Activated CD4-positive, alpha-beta T cell treated with anti-CD3 and anti-CD28 coated beads for 24 hours (primary cell): ENCODE data around the gene FOXP1.

Experiments
- DNase-seq, 2 donors: peaks; one replicate each; pipeline ENCODE4 v3.0.0-alpha.2; 2020; ENCODE audit warnings: low read depth in 2 of 2

Gene FOXP1

DNA sequence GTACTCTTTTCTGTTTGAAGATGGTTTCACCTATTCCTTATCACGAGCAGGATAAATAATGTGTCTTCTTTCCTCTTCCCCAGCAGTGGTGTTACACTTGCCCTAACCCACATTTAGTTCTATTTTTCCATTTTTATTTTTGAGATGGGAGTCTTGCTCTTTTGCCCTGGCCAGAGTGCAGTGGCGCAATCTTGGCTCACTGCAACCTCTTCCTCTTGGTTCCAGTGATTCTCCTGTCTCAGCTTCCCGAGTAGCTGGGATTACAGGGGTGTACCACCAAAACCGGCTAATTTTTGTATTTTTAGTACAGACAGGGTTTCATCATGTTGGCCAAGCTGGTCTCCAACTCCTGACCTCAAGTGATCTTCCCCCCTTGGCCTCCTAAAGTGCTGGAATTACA lies 372.4 kb downstream of the FOXP1 start:
- DNase-seq = no peak

DNA sequence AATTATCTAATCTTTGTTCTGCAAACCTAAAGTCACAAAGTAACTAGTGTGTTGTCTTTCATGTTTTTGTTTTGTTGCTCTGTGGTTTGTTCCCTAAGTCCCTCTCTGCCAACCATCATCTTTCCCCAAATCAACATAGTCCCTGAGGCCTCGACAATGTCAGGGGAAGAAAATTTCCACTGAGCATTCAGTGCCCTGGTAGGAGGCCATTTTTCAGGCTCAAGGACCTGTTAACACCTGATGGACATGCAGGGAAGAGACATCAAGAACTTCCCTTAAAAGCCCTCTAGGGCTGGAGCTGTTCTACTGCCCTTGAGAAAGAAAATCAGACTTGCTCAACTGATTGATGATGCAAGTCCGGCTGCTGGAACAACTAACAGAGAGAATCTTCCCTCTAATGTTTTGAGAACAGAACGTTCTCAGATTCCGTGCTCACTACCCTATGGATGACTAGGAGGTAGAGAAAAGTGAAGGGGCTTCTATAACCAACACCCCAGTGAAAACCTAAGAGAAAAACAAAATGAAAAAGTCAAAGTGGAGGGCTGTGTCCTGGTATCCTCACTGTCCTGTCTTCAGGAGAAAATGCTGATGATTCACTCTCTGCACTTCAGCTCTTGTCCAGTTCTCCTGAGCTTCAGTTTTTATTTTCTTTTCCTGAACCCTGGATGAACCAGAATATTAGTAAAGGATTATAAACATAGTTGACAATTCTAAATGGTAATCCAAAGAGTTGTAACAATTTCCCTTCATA lies 373.1 kb downstream of the FOXP1 start:
- DNase-seq = no peak

DNA sequence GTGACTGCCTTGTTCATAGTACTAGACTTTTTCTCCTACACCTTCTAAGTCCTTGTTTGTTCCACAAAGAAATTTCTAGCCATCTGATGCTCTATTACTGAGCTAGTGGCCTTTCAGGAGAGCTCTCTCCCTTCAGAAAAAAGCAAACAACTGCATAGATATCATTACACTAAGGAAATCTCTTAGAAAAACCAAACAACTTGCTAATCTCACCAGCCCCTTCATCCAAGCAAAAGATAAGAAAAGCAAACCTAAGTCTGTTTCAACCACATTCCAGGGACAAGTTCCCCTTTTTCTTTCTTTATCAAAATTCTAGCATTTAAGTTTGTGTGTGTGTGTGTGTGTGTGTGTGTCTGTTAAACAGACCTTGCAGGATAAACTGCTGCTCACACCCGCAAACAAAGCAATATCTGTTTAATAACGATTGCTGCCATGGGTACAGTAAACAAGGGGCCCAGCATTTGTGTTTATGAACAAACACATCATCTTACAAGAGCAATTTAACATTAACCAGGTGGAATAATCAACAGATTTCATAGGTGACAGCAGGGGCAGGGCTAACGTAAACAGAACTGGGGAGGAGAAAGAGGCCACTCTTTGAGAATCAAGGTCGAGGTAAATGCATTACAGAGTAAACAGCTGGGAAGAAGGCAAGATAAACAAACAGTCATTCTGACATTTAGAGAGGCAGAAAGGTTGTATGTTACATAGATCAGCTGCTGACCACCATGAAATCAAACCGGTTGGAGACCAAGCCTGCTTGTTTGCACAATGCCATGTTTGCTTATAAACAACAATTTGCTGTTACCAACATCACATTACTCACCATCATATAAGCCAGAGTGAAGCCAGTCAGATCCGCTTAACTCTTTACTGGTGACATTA lies 375.1 kb downstream of the FOXP1 start:
- DNase-seq = no peak

DNA sequence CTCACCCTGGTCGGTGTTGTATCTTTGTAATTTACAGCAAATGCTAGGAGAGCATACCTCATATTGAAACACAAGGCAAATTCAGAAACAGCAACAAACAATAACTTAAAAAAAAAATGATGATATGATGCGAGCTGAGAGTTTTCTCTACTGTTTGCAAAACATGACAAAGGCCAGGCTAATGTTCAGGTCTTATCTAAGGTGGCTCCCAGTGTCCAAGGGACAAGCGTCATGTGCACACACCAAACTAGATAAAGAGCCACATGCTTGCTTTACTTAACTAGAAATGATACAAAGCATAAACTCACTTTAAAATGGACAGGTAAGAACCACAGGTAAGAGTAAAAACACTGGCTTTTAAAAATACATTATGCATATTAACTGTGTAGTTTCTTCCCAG lies 375.9 kb downstream of the FOXP1 start:
- DNase-seq = no peak

DNA sequence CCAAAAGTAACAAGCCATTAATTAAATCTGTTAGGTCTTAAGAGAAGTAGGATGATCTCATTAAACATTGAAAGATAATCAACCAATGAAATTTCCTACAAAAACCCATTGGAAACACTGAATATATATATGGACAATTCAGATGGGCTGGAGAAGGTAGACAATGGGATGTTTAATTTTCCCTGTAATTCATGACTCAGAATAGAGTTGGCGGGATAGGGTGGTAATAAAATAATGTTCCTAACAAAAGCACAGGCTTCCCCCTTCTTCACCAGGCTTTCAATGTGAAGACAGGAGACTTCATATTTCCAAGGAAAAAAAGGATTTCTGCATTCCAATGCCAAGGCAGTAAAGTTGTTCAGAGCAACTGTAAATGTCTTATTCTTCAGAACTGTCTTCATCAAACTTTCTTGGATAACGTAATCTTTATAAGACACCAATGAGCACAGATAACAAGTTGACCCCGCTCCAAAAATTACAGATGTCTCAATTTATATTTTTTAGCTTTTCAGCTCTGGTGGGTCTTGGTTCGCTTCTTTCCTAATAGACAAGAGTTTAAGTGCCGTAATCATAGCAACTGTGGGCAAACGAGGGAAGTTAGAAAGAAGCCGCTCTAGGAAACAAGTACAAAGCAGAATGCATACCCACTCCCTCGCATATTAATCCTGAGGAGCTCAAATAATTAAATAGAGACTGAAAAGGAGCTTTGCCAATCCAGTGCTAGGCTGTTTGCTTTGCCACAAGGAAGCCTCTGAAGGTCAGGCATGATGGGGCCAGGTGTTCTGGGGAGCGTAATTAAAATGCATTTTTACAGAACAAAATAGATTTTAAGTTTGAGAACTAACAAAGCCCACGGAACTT lies 377.0 kb downstream of the FOXP1 start:
- no peak for DNase-seq

DNA sequence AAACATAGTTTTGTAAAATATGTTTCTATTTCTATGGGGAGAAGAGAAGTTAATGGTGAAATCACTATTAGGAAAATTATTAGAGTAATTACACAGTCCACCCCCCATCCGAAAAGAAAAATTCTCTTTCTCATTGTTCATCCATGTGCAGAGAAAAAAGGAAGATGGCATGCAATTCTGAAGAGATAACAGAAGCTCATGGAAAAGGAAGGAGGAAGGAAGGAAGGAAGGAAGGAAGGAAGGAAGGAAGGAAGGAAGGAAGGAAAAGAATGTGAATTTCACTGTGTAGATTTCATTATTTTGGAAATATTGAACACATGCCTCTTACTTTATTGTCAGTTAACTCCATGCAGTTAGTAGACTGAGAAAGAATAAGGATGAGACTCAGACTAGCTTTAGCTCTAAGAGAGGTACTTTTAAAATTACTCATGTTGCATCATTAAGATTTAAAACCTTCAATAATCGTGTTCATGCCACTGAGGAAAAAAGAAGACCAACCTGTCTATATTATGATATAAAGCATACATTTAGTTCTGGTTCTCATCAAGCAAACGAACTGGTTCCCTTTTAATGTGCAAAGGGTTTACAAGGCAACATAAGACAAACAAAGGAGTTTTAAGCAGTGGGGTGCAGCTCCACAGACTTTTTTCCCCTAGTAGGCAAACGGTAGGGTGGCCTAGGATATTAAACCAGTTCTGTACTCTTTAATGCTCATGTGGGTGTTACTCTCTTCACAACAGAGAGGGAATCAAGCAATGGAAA lies 379.6 kb downstream of the FOXP1 start:
- no peak for DNase-seq

DNA sequence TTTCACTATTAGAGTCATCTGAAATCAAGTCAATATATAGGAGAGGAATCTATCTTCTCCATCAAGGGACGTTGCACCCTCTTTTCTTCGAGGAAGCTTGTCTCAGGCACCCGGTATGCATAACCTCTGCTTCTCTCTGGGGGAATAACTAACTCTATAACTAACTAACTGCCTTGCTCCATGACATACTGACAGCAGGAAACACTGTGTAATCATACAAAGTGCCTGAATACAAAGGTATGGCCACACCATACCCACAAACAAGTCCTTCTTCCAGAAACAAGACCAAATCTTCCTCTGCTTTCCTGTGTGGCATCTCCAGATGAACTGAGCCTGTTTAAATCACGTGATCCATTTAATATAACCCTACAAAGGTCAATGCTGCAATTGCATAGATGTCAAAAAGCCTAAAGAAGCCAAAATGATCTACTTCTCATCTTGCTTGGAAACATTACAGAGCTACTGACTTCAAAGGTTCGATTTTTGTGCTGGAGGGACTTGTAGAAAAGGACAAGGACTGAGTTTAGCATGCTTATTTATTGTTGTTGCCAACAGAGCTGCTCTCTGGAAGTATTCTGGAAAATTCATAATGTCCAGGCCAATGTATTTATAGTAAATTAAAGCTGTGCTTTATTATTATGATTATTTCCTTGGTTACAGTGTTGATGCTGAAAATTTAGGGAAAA lies 380.5 kb downstream of the FOXP1 start:
- no peak for DNase-seq

DNA sequence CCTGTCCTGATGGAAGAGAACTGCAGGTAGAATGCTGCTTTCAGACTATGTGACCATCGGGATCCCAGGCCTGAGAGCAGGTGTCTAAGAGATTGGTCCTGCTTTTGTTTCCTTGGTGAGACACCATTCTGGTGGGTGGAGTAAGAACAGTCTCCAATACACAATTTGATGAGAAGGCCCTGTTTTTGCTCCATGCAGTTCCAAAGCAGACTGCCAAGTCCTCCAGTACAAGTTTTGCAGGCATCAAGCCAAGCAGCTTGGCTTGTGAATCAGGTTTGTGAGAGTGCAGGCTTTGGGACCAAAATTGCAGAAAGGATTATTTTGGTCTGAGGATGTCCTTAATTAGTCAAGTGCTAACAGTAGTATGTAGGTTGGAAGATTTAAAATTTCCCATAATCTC lies 381.6 kb downstream of the FOXP1 start:
- no peak for DNase-seq

DNA sequence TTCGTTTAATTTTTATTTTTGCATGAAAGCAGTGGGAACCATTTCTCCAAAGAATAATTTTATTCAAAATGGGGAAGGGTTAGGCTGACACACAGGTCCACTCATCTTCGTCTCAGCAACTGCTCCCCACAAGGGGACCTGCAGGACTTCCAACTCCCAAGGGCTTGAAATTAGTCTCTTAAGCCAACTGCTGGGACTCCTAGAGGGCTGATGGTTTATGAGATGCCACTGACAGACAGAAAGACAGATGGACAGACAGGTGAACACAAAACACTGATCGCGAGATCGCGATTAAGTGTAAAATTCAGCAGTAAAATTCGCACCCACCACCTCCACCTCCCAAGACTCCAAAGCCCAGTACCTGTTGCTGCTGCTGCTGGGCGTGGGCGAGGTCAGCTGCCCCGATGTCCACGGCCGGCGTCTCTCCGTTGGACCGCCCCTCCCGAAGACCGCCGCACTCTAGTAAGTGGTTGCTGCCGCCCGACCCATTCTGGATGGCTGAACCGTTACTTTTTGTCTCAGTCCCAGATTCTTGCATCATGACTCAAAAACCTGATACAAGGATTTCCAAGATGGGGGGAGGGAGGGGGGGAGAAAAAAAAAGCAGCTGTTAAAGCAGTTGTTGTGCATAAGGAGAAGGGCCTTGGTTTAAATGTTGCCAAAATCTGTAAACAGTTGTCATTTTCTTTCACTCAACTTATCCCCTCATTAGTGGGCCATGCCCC lies 385.5 kb downstream of the FOXP1 start:
- DNase-seq = no peak

DNA sequence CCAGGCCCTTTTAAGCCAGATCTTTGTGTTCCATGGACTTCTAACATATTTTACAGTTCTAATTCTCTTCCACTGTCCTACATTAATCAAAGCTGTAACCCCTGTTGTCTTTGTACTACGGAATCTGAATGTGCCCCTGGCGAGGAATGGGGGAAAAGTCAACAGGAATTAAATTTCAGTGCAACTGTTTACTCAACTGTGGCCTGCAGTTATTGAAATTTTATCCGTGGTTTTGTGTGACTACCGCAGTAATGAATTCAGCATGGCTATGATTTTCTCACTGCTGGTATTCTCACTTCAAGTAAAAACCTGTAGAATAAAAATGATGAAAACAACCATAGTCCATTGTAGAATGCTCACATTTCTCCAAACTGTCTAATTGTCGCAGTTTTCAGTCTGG lies 388.0 kb downstream of the FOXP1 start:
- no peak for DNase-seq

DNA sequence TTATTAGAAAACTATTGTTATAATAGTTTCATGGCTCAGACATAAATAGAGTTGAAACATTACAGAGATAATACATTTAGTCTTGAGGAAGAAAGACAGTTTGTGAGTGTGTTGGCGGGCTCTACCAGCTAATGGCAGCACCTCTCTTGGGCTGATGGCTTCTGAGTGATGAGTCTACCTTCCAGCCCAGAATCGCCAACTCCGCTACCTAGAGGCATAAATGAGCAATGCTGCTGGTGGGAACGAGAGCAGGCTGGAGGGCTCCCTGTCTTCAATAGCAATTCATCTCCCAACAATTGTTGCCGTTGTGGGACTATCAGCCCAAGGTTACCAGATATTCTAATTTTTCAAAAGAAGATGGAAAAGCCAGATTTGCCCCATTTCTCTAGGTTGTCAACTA lies 388.7 kb downstream of the FOXP1 start:
- DNase-seq = no peak

DNA sequence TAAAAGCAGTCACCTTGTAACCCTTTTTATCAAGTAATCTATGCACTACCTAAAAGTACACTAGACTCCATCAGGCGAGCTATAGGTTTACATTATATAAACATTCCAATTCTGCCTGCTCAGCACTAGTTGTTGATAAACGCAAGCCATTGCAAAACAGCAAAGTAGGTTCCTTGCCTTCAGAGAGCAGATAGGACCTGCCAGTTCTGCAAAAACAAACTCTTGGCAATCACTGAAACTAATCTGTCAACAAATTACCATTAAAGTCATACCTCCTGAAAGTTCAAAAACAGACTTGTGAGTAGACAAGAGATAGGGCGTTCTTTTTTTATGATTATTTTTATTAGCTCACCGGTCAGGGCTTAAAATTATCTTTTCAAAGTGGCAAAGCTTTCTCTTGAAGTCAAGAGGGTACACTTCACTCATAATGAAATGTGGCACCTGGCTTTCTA lies 392.5 kb downstream of the FOXP1 start:
- DNase-seq = no peak

DNA sequence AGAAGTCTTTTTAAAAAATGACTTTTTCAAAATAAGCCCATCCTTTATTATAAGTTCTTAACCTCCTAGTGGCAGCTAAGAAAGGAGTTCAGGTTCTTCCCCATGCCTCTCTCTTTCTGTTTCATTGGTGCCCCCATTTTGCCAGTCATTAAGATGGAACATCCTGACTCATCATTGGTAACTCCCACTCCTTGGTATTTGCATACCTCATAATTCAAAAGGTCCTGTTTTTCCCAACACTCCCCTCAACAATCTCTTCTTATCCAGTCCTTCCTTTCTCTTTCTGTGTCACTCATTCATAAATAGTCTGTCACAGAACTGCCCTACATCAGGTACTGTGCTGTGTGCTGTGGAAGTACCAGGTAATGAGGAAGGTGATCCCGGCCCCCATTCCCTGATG lies 394.0 kb downstream of the FOXP1 start:
- DNase-seq = peak in 1 of 2 donors; percentile 27

DNA sequence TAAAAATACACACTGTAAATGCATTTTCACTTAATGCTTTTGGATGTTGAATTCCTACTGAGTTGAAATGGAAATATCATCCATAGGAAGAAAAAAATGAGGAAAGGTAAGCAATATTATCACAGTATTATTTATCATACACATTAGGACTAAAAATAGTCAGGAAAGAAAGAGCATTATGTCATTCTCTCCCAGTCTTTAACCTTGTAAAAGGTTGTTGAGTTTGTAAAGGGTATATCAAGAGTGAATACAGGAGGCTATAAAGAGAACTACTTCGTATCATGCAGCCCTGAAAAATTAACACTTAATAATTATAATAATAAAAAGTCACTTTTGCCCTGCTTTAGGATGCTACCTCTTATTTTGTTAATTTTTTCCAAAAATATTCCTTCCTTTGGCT lies 395.8 kb downstream of the FOXP1 start:
- no peak for DNase-seq

DNA sequence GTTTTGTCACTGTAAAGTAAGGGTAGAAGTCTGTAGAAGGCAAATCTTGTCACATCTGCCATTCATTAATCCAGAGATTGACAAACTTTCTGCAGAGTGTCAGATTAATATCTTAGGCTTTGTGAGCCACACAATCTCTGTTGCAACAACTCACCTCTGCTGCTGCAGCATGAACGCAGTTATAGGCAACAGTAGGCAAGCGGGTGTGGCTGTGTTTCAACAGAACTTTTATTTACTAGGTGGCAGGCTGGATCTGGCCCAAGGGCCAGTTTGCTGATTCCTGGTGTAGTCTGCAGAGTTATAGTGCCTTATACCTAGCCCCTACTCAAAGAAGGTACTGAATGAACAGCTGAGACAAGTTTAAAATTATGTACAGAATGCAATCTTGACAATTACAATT lies 396.7 kb downstream of the FOXP1 start:
- no peak for DNase-seq

DNA sequence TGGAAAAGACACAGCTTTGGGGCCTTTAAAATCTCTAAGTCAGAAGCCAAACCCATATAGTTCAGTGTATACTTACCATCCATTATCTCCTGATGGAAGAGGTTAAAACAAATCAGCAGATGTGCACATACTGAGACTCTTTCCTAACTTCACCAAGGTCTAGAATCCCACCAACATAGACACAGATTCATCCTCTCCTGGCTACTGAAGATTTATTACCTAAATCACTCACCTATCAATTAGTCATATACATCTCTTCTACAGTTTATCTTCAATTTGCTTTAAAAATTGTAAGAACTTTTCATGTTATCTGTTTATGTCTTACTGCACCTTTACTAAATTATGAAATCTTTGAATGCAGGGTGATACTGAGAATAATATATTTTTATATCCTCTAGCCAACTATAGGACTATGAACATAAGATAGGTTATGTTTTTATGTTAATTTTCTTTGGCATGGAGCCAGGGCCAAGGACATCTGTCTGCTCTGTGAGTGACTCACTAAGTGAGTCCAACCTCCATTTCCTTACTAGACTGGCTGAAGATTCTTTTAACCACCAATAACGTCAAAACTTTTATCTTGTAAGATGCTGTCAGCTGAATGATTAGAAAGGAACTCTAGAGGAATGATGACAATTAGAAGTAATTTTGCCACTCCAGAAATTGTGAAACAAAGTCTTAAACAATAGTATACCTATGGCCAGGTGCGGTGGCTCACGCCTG lies 397.6 kb downstream of the FOXP1 start:
- DNase-seq = peak in 1 of 2 donors; percentile 31

DNA sequence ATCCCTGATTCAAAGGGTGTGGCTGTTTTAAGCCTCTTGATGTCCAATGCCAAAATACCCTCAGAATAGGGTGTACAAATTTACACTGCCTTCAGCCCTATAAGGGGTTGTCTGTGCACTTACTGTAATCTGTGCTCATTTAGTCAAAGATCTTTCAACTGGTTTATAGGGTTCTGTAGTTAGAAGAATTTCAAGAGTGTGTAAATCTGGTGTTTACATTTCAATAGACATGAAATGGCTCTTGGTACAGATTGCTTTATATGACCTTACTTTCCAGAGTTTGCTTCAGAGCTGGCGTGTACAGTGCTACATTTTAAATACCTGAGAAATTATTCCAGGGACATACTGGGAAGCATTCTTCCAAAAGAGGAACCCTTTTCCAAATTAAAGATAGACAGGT lies 399.3 kb downstream of the FOXP1 start:
- DNase-seq = no peak

DNA sequence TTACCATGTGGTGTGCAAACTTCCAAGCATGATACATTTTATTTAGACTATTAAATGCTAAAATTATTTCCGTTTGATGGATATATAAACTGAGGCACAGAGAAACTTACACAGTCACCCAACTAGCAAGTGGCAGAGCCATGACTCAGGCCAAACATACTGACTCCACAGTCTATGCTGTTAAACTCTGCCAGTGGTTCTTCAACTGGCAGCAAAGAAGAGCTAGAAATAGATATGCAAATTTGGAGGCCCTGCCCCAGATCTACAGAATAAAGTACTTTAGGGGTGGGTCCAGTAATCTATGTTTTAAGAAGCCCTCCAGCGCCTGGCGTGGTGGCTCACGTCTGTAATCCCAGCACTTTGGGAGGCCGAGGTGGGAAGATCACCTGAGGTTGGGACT lies 400.0 kb downstream of the FOXP1 start:
- DNase-seq = no peak

DNA sequence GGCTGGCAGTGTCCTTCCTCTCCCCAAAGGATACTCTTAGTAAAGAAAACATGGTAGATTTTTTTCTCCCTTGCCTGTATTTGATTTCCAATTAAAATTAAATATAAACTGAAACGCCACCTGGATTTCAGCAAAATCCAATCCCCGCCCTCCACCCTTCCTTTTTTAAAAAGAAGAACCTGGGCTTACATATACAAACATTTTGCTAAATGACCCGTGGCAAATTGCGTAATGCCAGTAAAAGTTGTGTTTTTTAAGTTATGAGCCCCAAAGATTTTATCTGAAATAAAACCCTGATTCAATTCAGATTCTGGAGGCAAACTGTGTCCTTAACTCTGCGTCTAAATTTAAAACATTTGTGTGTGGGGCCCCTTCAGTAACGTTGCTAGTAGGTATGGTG lies 403.0 kb downstream of the FOXP1 start:
- DNase-seq = no peak
